ENCODE results near the gene SMIM20. TPM values are rescaled to one million over a fixed set of nuclear protein-coding genes. Genes with fewer than 3 reads are reported as not detected.

SMIM20 gene
- polyA plus RNA-seq, 1 donor from 2014 or later: 19.1 TPM

DNA sequence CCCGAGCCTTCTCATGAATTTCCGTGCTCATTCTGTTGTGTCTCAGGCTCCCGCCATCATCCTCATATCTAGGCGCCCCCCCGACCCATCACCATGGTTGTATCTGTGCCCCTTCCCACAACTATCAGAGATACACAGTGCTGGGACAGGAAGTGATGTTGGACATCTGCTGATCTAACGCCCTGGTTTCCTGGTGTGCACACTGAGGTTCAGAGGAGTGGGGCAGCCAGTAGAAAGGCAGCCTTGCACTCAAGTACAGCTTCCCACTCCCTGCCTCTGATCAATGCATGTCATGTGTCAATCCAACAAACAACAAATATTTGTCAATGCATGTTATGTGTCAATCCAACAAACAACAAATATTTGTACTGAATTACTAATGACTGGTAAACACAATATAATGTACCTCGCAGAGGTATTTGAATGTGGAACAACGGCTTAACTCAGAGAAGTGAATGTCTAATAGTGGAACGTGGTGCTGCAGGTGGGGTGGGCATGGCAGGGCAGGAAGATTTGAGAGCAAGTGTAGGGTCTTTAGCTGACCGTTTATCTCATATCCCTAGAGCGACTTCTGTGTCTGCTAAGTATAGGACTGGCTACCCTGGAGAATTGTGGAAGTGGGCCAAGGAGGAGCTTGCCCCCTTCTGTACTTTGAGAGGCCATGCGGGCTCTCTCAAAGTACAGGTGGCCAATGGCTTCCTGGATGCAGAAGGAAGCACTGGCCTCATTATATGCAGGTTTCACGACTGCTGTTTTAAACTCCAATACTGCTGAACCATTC, 41.0 kb upstream of the SMIM20 start:
- H3F3A ChIP-seq (ENCODE audit: insufficient read depth, low read length, poor library complexity, severe bottlenecking): no peaks in the 10 kb centered on the region
- H3K27me3 ChIP-seq (ENCODE audit: insufficient read depth, low read depth, low read length): no peaks in the 10 kb centered on the region
- H3K9me3 ChIP-seq (ENCODE audit: low read length): no peaks in the 10 kb centered on the region
- no peak overlapping the region for H3K4me3 ChIP-seq (ENCODE audit: low read length)
- no peak overlapping the region for H3K4me2 ChIP-seq (ENCODE audit: low read length)
- H3K9ac ChIP-seq (ENCODE audit: low read length): no peak overlapping the region
- no peaks in the 10 kb centered on the region for H3K9me2 ChIP-seq (ENCODE audit: insufficient read depth, low read length)
- no peak for TF ChIP-seq POLR2AphosphoS5 (IDR thresholded peaks at IDR 0.05)
- no peaks in the 10 kb centered on the region for H3K79me2 ChIP-seq (replicated peaks; ENCODE audit: insufficient read depth, low read length)
- H4K20me1 ChIP-seq (ENCODE audit: insufficient read depth): no peaks in the 10 kb centered on the region
- no peaks in the 10 kb centered on the region for H3K36me3 ChIP-seq (ENCODE audit: insufficient read depth, low read length)
- H2AFZ ChIP-seq (ENCODE audit: low read depth, low read length): no peak overlapping the region
- no peak overlapping the region for H3K27ac ChIP-seq (ENCODE audit: low read length)

DNA sequence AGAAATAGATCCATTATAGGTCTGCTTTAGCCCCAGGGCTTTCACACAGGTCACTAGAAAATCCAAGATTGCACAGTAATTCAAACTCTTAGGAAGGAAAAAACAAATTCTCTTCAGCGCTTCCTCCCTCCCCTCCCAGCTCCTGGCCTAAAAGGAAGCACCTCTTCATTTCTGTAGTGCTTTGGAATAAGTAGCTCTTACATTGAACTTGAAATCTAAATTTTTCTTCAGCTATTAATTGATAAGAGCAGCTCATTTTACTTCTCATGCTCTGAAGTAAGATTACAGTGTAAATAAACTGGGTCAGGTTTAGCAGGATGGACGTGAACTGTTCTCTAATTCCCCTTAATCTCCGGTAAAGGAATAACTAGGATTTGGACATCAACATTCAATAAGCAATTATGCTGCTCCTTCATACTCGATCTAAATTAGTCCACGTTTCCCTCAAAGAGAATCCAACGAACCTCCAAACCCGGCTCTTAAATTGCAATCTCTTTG, 40.3 kb upstream of the SMIM20 start:
- no peaks in the 10 kb centered on the region for H3K9me2 ChIP-seq (ENCODE audit: insufficient read depth, low read length)
- H3K36me3 ChIP-seq (ENCODE audit: insufficient read depth, low read length): no peaks in the 10 kb centered on the region
- no peak for TF ChIP-seq EP300 (conservative IDR thresholded peaks at IDR 0.05; ENCODE audit: poor library complexity, severe bottlenecking)
- no peak for TF ChIP-seq SMC3 (conservative IDR thresholded peaks at IDR 0.05; ENCODE audit: poor library complexity)
- no peak for TF ChIP-seq EZH2 (IDR thresholded peaks at IDR 0.05; ENCODE audit: borderline replicate concordance, insufficient read depth, low read length, poor library complexity, severe bottlenecking)
- no peak for TF ChIP-seq MXI1 (conservative IDR thresholded peaks at IDR 0.05; ENCODE audit: poor library complexity, severe bottlenecking)
- TF ChIP-seq, protein P1, sequence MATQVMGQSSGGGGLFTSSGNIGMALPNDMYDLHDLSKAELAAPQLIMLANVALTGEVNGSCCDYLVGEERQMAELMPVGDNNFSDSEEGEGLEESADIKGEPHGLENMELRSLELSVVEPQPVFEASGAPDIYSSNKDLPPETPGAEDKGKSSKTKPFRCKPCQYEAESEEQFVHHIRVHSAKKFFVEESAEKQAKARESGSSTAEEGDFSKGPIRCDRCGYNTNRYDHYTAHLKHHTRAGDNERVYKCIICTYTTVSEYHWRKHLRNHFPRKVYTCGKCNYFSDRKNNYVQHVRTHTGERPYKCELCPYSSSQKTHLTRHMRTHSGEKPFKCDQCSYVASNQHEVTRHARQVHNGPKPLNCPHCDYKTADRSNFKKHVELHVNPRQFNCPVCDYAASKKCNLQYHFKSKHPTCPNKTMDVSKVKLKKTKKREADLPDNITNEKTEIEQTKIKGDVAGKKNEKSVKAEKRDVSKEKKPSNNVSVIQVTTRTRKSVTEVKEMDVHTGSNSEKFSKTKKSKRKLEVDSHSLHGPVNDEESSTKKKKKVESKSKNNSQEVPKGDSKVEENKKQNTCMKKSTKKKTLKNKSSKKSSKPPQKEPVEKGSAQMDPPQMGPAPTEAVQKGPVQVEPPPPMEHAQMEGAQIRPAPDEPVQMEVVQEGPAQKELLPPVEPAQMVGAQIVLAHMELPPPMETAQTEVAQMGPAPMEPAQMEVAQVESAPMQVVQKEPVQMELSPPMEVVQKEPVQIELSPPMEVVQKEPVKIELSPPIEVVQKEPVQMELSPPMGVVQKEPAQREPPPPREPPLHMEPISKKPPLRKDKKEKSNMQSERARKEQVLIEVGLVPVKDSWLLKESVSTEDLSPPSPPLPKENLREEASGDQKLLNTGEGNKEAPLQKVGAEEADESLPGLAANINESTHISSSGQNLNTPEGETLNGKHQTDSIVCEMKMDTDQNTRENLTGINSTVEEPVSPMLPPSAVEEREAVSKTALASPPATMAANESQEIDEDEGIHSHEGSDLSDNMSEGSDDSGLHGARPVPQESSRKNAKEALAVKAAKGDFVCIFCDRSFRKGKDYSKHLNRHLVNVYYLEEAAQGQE (IDR thresholded peaks at IDR 0.05; ENCODE audit: borderline replicate concordance): no peak
- no peak for TF ChIP-seq POLR2AphosphoS5 (IDR thresholded peaks at IDR 0.05)
- TF ChIP-seq, protein P2, sequence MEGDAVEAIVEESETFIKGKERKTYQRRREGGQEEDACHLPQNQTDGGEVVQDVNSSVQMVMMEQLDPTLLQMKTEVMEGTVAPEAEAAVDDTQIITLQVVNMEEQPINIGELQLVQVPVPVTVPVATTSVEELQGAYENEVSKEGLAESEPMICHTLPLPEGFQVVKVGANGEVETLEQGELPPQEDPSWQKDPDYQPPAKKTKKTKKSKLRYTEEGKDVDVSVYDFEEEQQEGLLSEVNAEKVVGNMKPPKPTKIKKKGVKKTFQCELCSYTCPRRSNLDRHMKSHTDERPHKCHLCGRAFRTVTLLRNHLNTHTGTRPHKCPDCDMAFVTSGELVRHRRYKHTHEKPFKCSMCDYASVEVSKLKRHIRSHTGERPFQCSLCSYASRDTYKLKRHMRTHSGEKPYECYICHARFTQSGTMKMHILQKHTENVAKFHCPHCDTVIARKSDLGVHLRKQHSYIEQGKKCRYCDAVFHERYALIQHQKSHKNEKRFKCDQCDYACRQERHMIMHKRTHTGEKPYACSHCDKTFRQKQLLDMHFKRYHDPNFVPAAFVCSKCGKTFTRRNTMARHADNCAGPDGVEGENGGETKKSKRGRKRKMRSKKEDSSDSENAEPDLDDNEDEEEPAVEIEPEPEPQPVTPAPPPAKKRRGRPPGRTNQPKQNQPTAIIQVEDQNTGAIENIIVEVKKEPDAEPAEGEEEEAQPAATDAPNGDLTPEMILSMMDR (IDR thresholded peaks at IDR 0.05; ENCODE audit: poor library complexity, severe bottlenecking): no peak
- H3K27ac ChIP-seq (ENCODE audit: low read length): no peak overlapping the region
- H4K20me1 ChIP-seq (ENCODE audit: insufficient read depth): no peaks in the 10 kb centered on the region
- H3K79me2 ChIP-seq (replicated peaks; ENCODE audit: insufficient read depth, low read length): no peaks in the 10 kb centered on the region
- H3F3A ChIP-seq (ENCODE audit: insufficient read depth, low read length, poor library complexity, severe bottlenecking): no peaks in the 10 kb centered on the region
- no peaks in the 10 kb centered on the region for H3K27me3 ChIP-seq (ENCODE audit: insufficient read depth, low read depth, low read length)
- H2AFZ ChIP-seq (ENCODE audit: low read depth, low read length): no peak overlapping the region
- H3K9me3 ChIP-seq (ENCODE audit: low read length): no peaks in the 10 kb centered on the region
- H3K9ac ChIP-seq (ENCODE audit: low read length): no peak overlapping the region
- H3K4me3 ChIP-seq (ENCODE audit: low read length): no peak overlapping the region
- no peak overlapping the region for H3K4me2 ChIP-seq (ENCODE audit: low read length)
